ENCODE data around the gene C5.
"Not testable (repeated sequence)": the region's sequence is repeated elsewhere in the genome, so short reads cannot be mapped to it uniquely, and the experiment has no call there.

The C5 gene

GRCh38 chr9:121050128-121050988 lies at the start of gene C5:
TSS of gene C5 (minus strand) at chr9:121050275. CDS start at chr9:121050246, 29 bp downstream.
- DNase-seq (ENCODE audit: low read depth in 2 of 2): no peak

- DNase-seq (ENCODE audit: low read depth in 2 of 2): no peak
These were observed 48.6 kb upstream of the C5 start for GRCh38 chr9:121098567-121099198.

GRCh38 chr9:121095057-121095456 lies 45.0 kb upstream of the C5 start:
- DNase-seq (ENCODE audit: low read depth in 2 of 2): no peak

GRCh38 chr9:121090743-121091142 lies 40.7 kb upstream of the C5 start:
- not testable (repeated sequence) for DNase-seq (ENCODE audit: low read depth in 2 of 2)

- no peak for DNase-seq (ENCODE audit: low read depth in 2 of 2)
These were observed 38.5 kb upstream of the C5 start for GRCh38 chr9:121088576-121088975.

- DNase-seq (ENCODE audit: low read depth in 2 of 2): no peak
These were observed 35.6 kb upstream of the C5 start for GRCh38 chr9:121085661-121086060.

- no peak for DNase-seq (ENCODE audit: low read depth in 2 of 2)
These were observed 32.0 kb upstream of the C5 start for GRCh38 chr9:121082075-121082474.

GRCh38 chr9:121075251-121076036 lies 25.4 kb upstream of the C5 start:
- DNase-seq (ENCODE audit: low read depth in 2 of 2): no peak

- peak; percentile 66 to 71 for DNase-seq (ENCODE audit: low read depth in 2 of 2)
These were observed 24.5 kb upstream of the C5 start, which contains the start of gene CNTRL for GRCh38 chr9:121074370-121075250. TSS of gene CNTRL (plus strand) at chr9:121074955. CDS start at chr9:121088327, 13,372 bp downstream.

GRCh38 chr9:121073038-121073437 lies 23.0 kb upstream of the C5 start:
- DNase-seq (ENCODE audit: low read depth in 2 of 2): no peak

GRCh38 chr9:121071756-121072421 lies 21.8 kb upstream of the C5 start:
- DNase-seq (ENCODE audit: low read depth in 2 of 2): no peak

GRCh38 chr9:121071370-121071755 lies 21.3 kb upstream of the C5 start:
- DNase-seq (ENCODE audit: low read depth in 2 of 2): no peak

GRCh38 chr9:121069396-121069795 lies 19.3 kb upstream of the C5 start:
- no peak for DNase-seq (ENCODE audit: low read depth in 2 of 2)

GRCh38 chr9:121067640-121068039 lies 17.6 kb upstream of the C5 start:
- no peak for DNase-seq (ENCODE audit: low read depth in 2 of 2)

GRCh38 chr9:121066850-121067249 lies 16.8 kb upstream of the C5 start:
- no peak for DNase-seq (ENCODE audit: low read depth in 2 of 2)

GRCh38 chr9:121059998-121060636 lies 10.0 kb upstream of the C5 start:
- DNase-seq (ENCODE audit: low read depth in 2 of 2): no peak

- DNase-seq (ENCODE audit: low read depth in 2 of 2): no peak
These were observed 9.4 kb upstream of the C5 start for GRCh38 chr9:121059513-121059912.

- DNase-seq (ENCODE audit: low read depth in 2 of 2): no peak
These were observed 7.7 kb upstream of the C5 start for GRCh38 chr9:121057821-121058220.

- no peak for DNase-seq (ENCODE audit: low read depth in 2 of 2)
These were observed 5.6 kb upstream of the C5 start for GRCh38 chr9:121055642-121056143.

- no peak for DNase-seq (ENCODE audit: low read depth in 2 of 2)
These were observed 3.5 kb upstream of the C5 start for GRCh38 chr9:121053544-121053943.
